HG03066 (cell line): ENCODE results near the gene CDH13.

Experiments used
- ATAC-seq: cut with Tn5 transposase; IDR thresholded peaks from one replicate; pipeline ENCODE4 v1.9.1; 2021; ENCODE audit warnings: low read depth; ENCODE audit not compliant: unreplicated experiment

Gene CDH13

DNA sequence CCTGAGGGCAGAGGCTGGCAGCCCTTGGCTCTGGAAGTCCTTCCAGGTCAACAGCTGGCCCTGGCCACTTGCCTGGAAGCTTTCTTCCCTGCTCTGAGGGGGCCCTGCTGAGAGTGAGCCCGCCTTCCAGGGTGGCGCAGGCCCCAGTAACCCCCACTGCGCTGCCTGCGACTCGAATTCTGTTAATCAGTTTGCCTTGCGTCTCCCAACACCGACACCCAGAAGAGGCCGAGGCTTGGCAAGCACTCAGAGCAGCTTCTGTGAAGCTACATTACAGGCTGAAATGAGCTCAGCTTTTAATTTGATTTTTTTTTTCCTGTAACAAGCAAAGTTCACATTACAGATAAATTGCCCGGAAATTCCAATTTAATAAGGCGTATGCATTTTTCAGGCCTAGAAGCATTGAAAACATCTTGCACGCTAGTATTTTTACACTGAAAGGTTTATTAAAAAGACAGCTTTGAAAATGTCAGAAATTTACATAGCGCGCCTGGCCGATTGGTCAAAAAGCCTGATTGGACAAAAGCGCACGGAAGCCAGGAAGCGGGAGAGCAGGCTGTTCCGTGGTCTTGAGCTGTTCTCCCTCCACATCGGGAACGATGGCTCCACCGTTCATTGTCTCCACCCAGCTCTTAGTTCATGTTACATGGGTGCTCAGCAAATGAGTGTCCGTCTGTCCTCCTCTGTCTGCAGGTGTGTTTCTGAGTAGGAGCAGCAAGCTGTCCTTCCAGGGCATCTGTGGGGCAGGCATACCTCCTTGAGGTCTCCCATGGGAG is 1115.5 kb downstream of the CDH13 start:
- ATAC-seq, result no peak

GRCh38 chr16:83743241-83743640 is 1116.5 kb downstream of the CDH13 start:
- ATAC-seq, result no peak

- no peak for ATAC-seq
Observed at GRCh38 chr16:83743720-83744119, 1117.0 kb downstream of the CDH13 start.

DNA sequence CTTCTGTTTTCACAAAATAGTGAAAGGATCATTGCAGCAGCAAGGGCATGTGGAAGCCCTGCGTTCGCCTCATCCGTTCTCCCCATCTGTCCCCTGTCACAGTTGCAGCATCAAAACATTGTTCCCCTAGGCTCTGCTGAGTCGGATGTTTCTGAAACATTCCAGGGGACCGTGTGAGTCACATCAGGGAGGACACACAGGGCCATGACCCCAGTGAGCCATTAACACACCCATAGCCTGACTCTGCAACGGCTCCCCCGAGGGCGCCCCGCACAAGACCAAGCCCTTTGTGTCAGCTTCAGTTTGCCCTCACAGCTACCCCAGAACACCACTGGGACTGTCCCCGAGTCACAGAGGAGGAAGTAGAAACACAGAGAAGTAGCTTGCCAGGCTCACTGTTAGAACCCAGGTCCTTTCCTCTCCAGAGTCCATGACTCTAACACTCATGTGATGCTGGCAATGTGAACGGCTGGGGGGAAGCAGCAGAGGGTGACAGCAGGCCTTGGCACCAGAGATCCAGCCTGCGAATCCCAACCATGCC is 1117.7 kb downstream of the CDH13 start:
- peak; percentile 60 for ATAC-seq

DNA sequence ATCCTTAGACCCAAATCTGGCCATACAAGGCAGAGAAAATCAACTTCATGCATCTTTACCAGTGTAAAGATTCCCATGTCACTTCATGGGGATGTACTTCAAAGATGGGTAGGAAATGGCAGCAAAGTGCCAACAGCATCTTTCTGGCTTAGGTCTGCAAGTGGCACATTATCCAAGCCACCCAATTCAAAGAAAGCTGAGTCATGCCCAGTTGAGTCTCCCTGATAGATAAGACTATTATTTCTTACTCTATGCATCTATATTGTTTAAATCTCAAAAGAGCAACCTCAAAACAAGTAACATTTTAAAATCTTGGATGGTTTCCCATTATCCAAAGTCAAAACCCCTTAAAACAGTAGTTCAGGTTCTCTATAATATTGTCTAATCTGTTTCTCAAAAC is 1119.8 kb downstream of the CDH13 start:
- no peak for ATAC-seq

DNA sequence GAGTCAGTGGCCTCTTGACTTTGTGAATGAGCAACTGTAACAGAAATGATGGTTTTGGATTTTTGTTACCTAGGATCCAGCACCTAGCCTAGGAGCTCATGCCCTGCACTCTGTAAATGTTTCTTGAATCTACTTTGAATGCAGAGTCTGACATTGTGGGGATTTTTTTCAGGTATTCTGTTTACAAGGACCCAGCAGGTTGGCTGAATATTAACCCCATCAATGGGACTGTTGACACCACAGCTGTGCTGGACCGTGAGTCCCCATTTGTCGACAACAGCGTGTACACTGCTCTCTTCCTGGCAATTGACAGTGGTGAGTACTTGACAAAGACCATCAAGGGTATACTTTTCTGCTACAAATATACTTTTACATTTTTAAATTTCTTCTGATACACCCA is 1121.2 kb downstream of the CDH13 start:
- ATAC-seq, result no peak

DNA sequence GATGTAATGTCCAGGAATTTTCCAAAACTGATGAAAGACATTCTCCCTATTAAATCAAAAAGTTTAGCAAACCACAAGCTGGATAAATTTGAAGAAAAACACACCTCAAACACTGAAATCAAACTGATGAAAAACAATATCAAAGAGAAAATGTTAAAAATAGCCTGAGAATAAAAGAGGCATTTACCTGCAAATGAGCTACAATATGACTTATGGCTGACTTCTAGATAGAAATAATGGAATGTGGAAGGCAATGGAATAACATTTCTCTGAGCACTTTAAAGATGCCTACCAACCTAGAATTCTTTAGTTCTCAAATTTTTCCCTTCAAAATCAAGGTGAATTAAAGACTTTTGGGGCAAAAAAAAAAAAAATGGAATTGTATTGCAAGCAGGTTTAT is 1128.6 kb downstream of the CDH13 start:
- no peak for ATAC-seq

GRCh38 chr16:83762141-83762991 is 1135.6 kb downstream of the CDH13 start:
- ATAC-seq, result no peak

- no peak for ATAC-seq
Observed at GRCh38 chr16:83762992-83763358, 1136.2 kb downstream of the CDH13 start.

- no peak for ATAC-seq
Observed at GRCh38 chr16:83768986-83769385, 1142.2 kb downstream of the CDH13 start.

- no peak for ATAC-seq
Observed at GRCh38 chr16:83769397-83770008, 1142.7 kb downstream of the CDH13 start.

DNA sequence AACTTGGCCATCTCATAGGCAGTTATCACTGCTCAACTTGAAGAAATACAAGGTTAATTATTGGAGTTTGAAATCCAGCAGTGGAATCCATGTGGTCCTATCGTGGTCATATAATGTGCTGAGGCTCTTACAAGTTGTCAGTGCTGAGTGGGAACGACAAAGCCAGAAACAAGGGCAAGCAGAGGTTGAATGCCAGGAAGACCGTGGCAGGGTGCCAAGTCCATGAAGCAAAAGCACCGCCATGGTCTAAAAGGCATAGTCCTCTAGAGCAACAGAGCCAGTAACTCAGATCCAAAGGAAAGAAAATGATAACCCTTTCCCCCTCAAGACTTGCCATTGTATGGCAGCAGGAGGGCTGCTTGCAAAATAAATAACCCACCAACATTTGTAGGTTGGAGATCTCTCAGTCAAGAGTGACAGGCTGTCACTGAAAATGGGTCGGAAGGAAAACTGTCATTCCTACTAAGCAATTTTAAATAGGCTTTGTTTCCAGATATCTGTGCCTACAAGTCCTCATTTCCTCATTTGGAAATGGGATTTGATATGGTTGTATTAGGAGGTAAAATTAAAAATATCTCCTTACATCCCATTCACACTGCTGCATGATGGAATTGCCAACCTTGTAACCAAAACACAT is 1144.7 kb downstream of the CDH13 start:
- no peak for ATAC-seq

- ATAC-seq, result no peak
Observed at GRCh38 chr16:83772806-83773205, 1146.0 kb downstream of the CDH13 start.

- ATAC-seq, result no peak
Observed at GRCh38 chr16:83774066-83774465, 1147.3 kb downstream of the CDH13 start.

DNA sequence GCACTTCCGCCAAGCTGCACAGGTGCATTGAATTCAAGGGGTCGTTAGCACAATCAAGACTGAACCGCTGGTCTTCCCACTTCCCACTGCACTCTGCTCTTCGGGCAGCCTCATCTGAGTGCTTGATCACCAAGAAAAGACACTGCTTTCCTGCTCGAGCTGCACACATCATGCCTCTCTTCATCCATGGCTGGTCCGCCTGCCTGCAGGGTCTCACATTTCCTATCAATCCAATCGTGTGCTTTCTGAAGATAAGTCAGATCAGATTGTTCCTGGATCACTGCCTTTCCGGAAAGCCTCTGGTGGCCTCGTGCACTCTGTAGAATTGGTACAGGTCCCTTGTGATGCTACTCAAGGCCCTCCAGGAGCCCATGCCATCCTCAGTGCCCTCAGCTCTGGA is 1150.2 kb downstream of the CDH13 start:
- ATAC-seq, result no peak

DNA sequence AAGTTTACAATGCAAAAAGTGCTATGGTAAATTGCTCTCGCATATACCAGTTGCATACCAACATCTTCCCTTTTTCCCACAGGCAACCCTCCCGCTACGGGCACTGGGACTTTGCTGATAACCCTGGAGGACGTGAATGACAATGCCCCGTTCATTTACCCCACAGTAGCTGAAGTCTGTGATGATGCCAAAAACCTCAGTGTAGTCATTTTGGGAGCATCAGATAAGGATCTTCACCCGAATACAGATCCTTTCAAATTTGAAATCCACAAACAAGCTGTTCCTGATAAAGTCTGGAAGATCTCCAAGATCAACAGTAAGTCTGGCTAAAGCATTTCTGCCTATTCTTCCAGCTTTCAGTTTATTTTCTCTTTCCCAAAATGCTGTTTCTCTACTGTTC is 1153.1 kb downstream of the CDH13 start:
- no peak for ATAC-seq

- ATAC-seq, result no peak
Observed at GRCh38 chr16:83785455-83785854, 1158.7 kb downstream of the CDH13 start.

DNA sequence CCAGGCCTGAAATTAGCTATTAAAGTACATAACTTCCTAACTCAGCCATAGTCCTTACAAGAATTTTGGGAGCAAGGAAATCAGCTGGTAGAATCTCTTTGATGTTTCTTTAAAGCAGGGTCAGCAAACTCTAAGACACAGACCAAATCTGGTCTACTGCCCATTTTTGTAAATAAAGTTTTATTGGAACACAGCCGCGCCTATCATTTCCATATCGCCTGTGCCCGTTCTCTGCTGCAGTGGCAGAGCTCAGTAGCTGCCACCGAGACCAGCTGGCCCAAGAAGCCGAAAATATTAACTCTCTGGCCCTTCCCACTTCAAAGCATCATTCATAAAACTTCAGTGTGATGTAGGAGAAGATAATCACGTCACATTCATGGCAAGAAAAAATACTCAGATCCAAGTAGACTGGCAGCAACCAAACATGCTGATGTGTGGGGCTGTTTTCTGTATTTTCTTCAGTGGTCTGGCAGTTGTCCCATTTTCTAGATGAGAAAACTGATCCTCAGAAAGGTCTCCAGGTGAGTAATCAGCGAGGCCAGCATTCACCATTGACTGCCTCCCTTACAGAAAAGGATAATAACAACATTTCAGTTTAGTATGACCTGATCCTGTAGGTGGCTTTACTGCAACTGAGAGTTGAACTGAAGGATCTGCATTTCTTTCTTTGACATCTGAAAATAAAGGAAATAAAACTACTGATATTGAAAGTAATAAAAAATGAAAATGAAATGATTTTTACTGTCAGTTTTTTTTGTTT is 1163.1 kb downstream of the CDH13 start:
- ATAC-seq, result no peak

- ATAC-seq, result no peak
Observed at GRCh38 chr16:83791916-83792315, 1165.1 kb downstream of the CDH13 start.

GRCh38 chr16:83792391-83792790 is 1165.6 kb downstream of the CDH13 start:
- ATAC-seq, result no peak
